Fibroblast of skin of left quadriceps (primary cell): ENCODE measurements around the gene OSBPL9.
"Not testable (repeated sequence)": the region's sequence is repeated elsewhere in the genome, so short reads cannot be mapped to it uniquely, and the experiment has no call there.

Experiments used
- DNase-seq, 2 experiments: peaks; one replicate each; pipeline ENCODE4 v3.0.0-alpha.2; 2013; ENCODE audit warnings: low read depth in 2 of 2

The OSBPL9 gene

DNA sequence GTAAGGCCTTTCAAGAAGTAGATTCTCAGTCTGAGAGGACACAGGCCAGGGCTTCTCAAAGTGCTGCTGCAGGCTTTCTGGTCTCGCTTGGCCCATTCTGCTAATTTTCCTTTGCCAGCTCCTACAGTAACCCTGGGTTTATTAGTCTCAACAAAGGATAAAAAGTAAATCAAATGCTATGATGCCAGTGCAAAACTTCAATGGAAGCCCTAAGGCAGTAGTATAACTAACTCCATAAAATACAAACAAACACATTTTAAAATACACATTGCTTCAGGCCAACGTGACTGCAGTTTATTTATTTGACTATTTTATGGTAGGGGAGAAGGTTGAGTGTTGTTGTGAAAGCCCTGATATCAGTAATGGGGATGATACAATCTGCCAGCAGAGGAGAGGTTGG, 172.0 kb downstream of the OSBPL9 start:
- no peak for DNase-seq

DNA sequence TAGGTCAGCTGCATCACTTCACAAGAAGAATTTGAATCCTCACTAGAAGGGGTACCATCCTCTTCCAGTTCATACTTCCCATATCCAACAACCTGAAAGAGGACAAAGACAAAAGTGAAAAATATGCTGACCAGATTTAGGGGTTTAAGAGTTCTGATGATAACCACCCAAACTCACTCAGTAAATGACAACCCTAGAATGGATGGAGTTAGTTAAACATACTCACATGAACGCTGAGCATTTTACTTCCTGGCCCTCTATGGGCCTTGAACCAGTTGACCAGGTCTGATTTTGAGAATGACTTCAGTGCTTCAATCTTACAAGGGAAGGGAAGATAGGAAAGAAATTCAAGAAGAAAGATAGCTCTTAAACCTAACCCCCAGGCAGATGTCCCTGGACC, 172.4 kb downstream of the OSBPL9 start:
- DNase-seq = no peak

DNA sequence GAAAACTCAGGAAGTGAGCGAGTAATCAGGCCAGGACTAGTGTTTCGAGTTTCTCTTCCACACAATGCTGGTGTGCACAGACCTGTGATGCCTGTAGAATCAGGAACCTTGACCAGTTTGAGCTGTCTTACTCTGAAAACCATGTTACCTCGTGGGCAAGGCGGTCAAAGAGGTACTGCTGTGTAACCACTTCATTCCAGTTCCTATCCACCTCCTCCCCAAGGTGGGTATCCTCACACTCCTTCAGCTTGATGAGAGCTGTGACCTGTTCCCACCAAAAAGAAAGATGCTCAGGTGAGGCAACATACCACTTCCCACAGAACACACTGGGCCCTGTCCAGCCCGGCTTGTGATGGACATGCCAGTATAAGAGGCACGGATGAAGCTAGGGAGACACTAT, 173.5 kb downstream of the OSBPL9 start:
- no peak for DNase-seq

DNA sequence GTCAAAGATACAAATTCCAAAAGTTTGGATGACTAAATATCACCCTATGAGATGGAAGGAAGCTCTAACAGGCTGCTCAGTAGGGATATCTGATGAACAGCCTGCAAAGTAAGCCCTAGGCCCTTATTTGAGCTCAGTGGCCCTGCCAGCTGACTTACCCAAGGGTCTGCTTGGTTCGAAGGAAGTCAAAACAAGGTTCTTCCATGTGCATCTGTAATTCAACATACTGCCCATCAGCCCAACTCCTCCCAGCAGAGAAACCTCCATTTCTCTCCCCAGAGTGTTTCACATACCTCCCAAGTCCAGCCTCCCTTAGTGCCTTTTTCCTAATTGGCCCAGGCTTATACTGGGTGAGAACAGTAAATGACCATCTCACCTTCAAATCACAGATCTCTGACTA, 175.0 kb downstream of the OSBPL9 start:
- DNase-seq = no peak

DNA sequence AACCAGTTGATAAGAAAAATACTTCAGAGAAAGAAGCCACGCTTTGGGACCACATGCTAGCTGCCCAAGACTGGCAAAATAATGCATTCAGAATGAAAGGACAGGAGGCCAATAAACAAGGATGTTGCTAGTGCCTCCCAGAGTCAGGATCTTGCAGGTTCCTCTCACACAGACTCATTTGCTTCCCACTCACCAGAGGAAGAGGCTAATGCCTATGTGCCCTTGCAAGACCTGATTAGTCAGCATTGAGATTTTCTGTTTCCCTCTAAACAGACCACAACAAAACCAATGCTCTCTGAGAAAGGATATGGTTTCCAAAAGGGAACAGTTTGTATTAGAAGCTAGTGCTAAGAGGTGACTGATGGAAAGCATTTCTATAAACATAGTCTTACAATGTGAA, 176.0 kb downstream of the OSBPL9 start:
- DNase-seq = no peak

DNA sequence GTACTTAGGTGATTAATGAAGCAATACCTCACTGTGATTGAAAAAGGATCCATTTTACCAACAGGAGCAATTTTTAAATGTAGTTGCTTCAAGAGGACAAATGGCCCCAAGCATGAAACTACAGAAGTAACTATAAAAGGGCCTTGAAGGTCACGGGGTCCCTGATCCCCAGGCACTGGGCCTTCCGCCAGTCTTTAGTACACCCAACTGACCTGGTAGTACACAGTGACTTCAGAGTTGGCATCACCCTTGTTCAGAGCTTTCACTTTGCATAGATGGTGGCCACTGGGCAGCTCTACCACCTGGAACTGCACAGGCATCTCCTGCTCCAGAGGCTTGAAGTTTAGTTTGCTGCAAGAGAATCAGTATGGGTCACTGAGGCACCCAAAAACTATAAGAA, 177.4 kb downstream of the OSBPL9 start:
- no peak for DNase-seq

DNA sequence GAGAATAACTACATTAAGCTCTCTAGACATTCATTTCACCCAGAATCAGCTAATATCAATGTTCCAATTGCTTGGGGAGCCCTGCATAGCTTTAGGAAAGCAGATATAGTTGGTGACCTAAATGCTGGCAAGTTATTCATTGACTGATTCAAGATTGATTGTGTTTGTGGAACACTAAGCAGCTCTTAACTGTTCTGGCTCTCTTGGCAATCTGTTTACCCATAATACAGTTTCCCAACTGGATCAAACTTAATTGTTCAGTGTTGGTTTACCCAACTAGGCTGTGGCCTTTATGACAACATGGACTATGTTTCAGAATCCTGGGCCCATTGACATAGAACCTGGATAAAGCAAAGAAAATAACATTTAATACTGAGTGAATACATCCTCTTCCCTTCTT, 178.0 kb downstream of the OSBPL9 start:
- no peak for DNase-seq

DNA sequence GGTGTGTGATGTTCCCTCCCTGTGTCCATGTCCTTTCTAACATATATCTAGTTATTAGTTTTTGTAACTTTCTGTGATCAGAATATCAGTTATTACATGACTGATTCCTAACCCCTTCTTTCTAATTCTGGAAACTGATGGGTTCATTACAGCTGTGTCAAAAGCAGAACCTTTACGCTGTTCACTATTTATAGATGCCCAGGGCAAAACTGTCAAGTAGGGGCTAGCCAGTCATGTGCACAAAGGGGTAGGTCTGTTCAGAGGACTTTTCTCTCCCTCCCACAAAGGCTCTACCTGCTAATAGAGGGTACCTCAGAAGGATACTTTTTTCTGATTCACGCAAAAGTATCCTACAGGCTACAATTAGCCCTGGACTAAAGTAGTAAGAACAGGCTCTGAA, 182.5 kb downstream of the OSBPL9 start:
- DNase-seq = no peak

DNA sequence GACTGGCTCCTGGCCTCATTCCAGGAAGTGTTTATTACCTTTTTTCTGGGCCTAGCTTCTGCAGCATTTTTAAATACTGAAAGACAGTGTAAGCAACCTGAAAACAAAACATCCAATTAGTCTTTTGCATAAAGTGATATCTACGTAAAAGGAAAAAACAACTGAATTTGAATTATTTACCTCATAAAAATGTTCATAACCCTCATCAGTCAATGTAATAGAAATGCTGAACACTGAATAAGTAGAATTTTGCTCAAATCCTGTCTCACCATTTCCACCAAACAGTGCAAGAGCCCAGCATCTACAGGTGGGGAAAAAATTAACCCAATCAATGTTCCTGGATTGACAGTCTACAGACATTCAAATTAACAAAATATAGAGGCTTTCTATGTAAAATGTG, 197.6 kb downstream of the OSBPL9 start:
- DNase-seq = no peak

DNA sequence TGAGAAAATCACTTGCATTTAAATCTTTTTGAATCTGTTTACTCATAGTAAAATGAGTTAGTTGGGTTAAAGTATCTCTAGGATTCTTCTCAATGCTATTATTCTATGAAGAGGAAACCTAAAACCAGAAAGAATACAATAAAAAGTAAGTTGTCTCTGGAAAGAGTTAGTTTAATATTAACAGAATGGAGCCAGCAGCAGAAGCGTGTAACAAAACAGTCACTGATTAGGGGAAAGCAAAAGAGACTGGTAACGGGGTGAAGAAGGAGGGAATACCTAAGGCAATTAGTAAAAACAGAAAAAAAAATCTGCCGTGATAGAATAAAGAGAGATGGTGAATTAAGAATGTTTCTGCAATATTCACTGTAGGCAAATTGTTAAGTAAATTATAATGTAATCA, 201.6 kb downstream of the OSBPL9 start:
- no peak for DNase-seq

DNA sequence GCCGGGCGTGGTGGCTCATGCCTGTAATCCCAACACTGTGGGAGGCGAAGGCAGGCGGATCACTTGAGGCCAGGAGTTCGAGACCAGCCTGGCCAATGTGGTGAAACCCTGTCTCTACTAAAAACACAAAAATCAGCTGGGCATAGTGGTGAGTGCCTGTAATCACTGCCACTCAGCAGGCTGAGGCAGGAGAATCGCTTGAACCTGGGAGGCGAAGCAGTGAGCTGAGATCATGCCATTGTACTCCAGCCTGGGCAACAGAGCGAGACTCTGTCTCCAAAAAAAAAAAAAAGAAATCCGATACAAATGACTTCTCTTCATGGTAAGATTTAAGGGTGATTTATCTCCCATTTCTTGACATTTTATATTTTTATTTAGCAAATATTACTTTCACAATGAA, 202.1 kb downstream of the OSBPL9 start:
- DNase-seq = not testable (repeated sequence)

DNA sequence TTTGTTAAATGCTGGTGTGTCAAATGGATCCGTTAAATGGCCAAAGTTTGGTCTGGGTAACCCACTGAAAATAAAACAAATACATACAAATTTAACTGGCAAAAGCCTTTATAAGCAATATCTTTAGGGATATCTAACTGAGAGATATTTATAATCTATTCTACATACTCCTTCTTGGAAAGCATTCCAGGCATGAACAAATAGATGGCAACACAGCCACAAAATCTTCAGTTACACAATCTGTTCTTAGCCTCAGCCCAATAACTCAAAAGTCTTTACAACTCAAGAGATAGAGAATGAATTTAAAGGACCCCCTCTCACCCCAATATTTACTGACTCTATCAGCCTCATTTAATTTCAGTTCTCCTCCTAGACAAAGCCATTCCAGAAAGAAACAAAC, 202.9 kb downstream of the OSBPL9 start:
- no peak for DNase-seq

DNA sequence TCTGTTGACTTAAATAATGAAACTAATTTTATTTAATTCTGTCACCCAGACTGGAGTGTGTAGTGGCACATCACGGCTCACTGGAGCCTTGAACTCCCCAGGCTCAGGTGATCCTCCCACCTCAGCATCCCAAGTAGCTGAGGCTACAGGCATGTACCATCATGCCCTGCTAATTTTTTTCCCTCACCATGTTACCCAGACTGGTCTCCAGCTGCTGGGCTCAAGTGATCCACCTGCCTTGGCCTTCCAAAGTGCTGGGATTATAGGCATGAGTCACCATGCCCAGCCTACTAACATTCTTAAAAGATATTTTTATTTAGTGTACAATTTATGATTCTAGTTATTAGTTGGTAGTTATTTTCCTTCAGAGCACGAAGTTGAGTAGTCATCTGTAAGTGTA, 212.2 kb downstream of the OSBPL9 start:
- DNase-seq = no peak

DNA sequence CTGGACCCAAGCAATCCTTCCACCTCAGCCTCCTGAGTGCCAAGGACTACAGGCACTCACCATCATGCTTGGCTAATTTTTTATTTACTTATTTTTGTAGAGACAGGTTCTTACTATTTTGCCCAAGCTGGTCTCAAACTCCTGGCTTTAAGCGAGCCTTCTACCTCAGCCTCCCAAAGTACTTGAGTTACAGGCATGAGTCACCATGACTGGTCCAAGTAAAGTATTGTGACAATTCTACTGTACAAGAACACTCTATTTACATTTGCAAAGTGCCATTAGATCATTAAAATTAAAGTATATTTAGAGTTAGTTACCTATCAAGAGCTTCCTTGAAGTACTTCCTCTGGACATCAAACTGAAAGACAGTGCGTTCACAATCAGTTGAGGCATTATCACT, 216.8 kb downstream of the OSBPL9 start:
- no peak for DNase-seq

DNA sequence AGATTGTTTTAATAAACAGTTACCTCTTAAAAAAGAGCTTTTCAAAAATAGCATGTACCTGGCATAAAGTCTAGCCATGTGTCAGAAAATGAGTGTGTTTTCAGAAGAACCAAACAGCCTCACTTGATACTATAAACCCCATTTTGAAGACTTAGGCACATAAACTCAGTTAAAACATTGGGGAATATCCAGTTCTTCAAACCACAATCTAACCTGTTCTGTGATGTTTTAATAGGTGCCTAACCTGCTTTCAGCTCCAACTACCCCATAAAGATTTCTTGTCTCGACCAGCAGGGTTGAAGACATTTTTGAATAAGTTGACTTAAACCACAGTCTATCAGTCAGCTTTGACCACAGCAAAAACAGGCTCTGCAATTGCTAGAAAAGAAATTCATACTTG, 220.4 kb downstream of the OSBPL9 start:
- DNase-seq = no peak
